Measurements from ENCODE around the gene OXLD1. TPM values are rescaled to one million over a fixed set of nuclear protein-coding genes. Genes with fewer than 3 reads are reported as not detected.
A peak's percentile ranks its signal among the peaks of the same experiment; 100 is the strongest.
"Not testable (repeated sequence)": the region's sequence is repeated elsewhere in the genome, so short reads cannot be mapped to it uniquely, and the experiment has no call there.

The OXLD1 gene
- total and polyA plus RNA-seq, 4 donors = 10.1 to 35.6 (median 24.0) TPM

- Histone ChIP-seq H3K27me3 (ENCODE audit: control insufficient read depth, insufficient read depth, low read length) (no peaks in the 10 kb centered on the region), H3K27ac (ENCODE audit: low read depth, low read length) (peak within 1 kb of the TSS; percentile 67), H3K4me3 (ENCODE audit: low read depth, low read length) (peak within 1 kb of the TSS; percentile 97), H3K36me3 (ENCODE audit: control insufficient read depth, insufficient read depth, low read length) (peaks cover 70% of the 10 kb centered on the region), H3K9me3 (ENCODE audit: control insufficient read depth, insufficient read depth, low read length) (no peaks in the 10 kb centered on the region), H3K4me1 (ENCODE audit: control insufficient read depth, insufficient read depth, low read length) (peaks cover 37% of the 10 kb centered on the region)
- under 1% methylated on average over 112 of the region's 112 CpGs for WGBS (ENCODE audit: insufficient coverage)
- DNase-seq (ENCODE audit: low read depth in 4 of 6, low spot score in 6 of 6) = peak; percentile 96 to 100 (median 99)
Measured at GRCh38 chr17:81683584-81684441, 17.4 kb upstream of the OXLD1 start, which contains the start of the genes ARL16 and HGS. Gene ARL16, minus strand, starts transcription at chr17:81683797. Its CDS starts 44 bp downstream, at chr17:81683753. Gene HGS, plus strand, starts transcription at chr17:81684011. Its CDS starts 56 bp downstream, at chr17:81684067.

- Histone ChIP-seq H3K27me3 (ENCODE audit: control insufficient read depth, insufficient read depth, low read length) (no peaks in the 10 kb centered on the region), H3K27ac (ENCODE audit: low read depth, low read length) (peak overlapping the region; percentile 67), H3K9me3 (ENCODE audit: control insufficient read depth, insufficient read depth, low read length) (no peaks in the 10 kb centered on the region), H3K4me3 (ENCODE audit: low read depth, low read length) (peak overlapping the region; percentile 97), H3K36me3 (ENCODE audit: control insufficient read depth, insufficient read depth, low read length) (peaks cover 66% of the 10 kb centered on the region), H3K4me1 (ENCODE audit: control insufficient read depth, insufficient read depth, low read length) (peaks cover 37% of the 10 kb centered on the region)
- under 1% methylated on average over 37 of the region's 37 CpGs for WGBS (ENCODE audit: insufficient coverage)
- no peak for DNase-seq (ENCODE audit: low read depth in 4 of 6, low spot score in 6 of 6)
Measured at GRCh38 chr17:81683208-81683583, 16.8 kb upstream of the OXLD1 start.

DNA sequence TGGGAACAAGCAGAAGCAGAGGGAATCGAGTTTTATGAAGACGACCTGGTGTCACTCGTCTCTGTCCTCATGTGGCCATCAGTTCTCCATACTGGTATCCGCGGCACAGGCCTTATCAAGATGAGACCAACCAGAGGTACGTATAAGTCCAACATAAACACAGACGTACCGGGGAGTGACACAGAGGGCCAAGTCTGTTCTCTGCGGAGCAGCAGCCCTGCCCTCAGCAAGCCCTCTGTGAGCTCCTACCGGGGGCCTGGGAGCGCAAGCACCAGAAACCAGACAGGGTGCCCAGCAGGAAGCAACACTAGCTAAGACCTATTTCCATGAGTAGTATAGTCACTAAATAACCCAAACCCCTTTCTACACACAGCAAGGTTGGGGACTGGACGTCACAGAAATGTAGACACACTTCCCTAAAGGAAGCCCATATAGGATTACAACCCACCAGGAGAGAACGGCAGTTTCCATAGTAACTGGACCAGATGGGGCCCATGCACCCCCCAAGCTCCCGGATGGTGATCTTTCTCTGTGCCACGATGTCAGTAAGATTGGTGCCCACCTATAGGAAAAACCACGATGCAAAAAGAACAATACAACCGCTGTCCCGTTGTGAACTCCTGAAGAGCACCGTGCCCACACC is 16.3 kb upstream of the OXLD1 start:
- H3K4me3 ChIP-seq (ENCODE audit: low read depth, low read length) = peak overlapping the region; percentile 97
- H3K27me3 ChIP-seq (ENCODE audit: control insufficient read depth, insufficient read depth, low read length) = no peaks in the 10 kb centered on the region
- H3K27ac ChIP-seq (ENCODE audit: low read depth, low read length) = no peak overlapping the region
- H3K4me1 ChIP-seq (ENCODE audit: control insufficient read depth, insufficient read depth, low read length) = peaks cover 37% of the 10 kb centered on the region
- 40% methylated on average over 16 of the region's 19 CpGs for WGBS (ENCODE audit: insufficient coverage)
- DNase-seq (ENCODE audit: low read depth in 4 of 6, low spot score in 6 of 6) = peak in 1 of 6 donors; percentile 20
- H3K36me3 ChIP-seq (ENCODE audit: control insufficient read depth, insufficient read depth, low read length) = peaks cover 61% of the 10 kb centered on the region
- H3K9me3 ChIP-seq (ENCODE audit: control insufficient read depth, insufficient read depth, low read length) = no peaks in the 10 kb centered on the region

DNA sequence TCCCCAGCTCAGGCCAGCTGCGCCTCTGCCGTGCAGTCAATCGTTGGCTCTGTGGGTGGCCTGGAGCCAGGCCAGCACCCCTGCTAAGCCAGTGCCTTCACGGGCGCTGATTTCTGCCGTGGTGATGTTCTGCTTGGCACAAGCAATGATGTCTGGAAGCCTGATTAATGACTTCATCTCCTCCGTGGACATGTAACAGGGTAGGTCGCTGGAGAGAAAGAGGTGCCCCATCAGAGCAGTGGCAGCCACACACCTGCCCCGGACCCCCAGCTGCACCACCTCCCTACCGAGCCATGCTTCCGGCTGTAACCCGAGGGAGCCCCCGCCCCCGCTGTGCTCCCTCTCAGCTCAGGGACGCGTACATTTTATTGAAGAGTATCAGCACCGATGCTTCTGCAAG is 15.3 kb upstream of the OXLD1 start:
- no peaks in the 10 kb centered on the region for H3K9me3 ChIP-seq (ENCODE audit: control insufficient read depth, insufficient read depth, low read length)
- no peak overlapping the region for H3K4me3 ChIP-seq (ENCODE audit: low read depth, low read length)
- 34% methylated on average over 17 of the region's 17 CpGs for WGBS (ENCODE audit: insufficient coverage)
- H3K36me3 ChIP-seq (ENCODE audit: control insufficient read depth, insufficient read depth, low read length) = peaks cover 59% of the 10 kb centered on the region
- no peaks in the 10 kb centered on the region for H3K27me3 ChIP-seq (ENCODE audit: control insufficient read depth, insufficient read depth, low read length)
- peak in 1 of 6 donors; percentile 36 for DNase-seq (ENCODE audit: low read depth in 4 of 6, low spot score in 6 of 6)
- peaks cover 44% of the 10 kb centered on the region for H3K4me1 ChIP-seq (ENCODE audit: control insufficient read depth, insufficient read depth, low read length)
- H3K27ac ChIP-seq (ENCODE audit: low read depth, low read length) = no peak overlapping the region

GRCh38 chr17:81680150-81680549 is 13.7 kb upstream of the OXLD1 start:
- no peaks in the 10 kb centered on the region for H3K9me3 ChIP-seq (ENCODE audit: control insufficient read depth, insufficient read depth, low read length)
- no peaks in the 10 kb centered on the region for H3K27me3 ChIP-seq (ENCODE audit: control insufficient read depth, insufficient read depth, low read length)
- no peak overlapping the region for H3K27ac ChIP-seq (ENCODE audit: low read depth, low read length)
- peaks cover 48% of the 10 kb centered on the region for H3K36me3 ChIP-seq (ENCODE audit: control insufficient read depth, insufficient read depth, low read length)
- H3K4me1 ChIP-seq (ENCODE audit: control insufficient read depth, insufficient read depth, low read length) = peaks cover 40% of the 10 kb centered on the region
- no peak overlapping the region for H3K4me3 ChIP-seq (ENCODE audit: low read depth, low read length)
- 94% methylated on average over 9 of the region's 11 CpGs for WGBS (ENCODE audit: insufficient coverage)
- no peak for DNase-seq (ENCODE audit: low read depth in 4 of 6, low spot score in 6 of 6)

DNA sequence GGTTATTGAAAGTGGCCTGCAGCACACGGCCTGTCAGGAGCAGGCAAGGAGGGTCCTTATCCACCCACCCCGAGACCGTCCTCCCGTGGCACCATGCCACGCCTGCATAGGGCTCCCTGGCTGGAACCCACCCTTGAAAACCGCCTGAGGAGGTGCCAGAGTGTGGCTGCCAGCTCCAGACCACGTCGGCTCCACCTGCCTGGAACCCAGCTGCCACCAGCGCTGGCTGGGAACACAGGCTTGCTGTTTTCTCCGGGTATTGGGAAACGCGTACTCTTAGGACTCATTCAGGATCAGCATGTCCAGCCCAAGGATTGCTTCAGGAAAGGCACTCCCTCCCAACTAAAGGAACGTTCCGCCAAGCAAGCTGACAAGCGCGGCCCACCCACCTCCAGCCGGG is 10.5 kb upstream of the OXLD1 start:
- no peaks in the 10 kb centered on the region for H3K9me3 ChIP-seq (ENCODE audit: control insufficient read depth, insufficient read depth, low read length)
- no peak overlapping the region for H3K27ac ChIP-seq (ENCODE audit: low read depth, low read length)
- H3K27me3 ChIP-seq (ENCODE audit: control insufficient read depth, insufficient read depth, low read length) = no peaks in the 10 kb centered on the region
- WGBS (ENCODE audit: insufficient coverage) = 65% methylated on average over 13 of the region's 17 CpGs
- no peak for DNase-seq (ENCODE audit: low read depth in 4 of 6, low spot score in 6 of 6)
- peaks cover 69% of the 10 kb centered on the region for H3K36me3 ChIP-seq (ENCODE audit: control insufficient read depth, insufficient read depth, low read length)
- H3K4me3 ChIP-seq (ENCODE audit: low read depth, low read length) = no peak overlapping the region
- H3K4me1 ChIP-seq (ENCODE audit: control insufficient read depth, insufficient read depth, low read length) = peaks cover 17% of the 10 kb centered on the region

- not testable (repeated sequence) for H3K9me3 ChIP-seq (ENCODE audit: control insufficient read depth, insufficient read depth, low read length); H3K4me3 ChIP-seq (ENCODE audit: low read depth, low read length); H3K27me3 ChIP-seq (ENCODE audit: control insufficient read depth, insufficient read depth, low read length); H3K27ac ChIP-seq (ENCODE audit: low read depth, low read length)
- DNase-seq (ENCODE audit: low read depth in 4 of 6, low spot score in 6 of 6) = peak in 1 of 6 donors; percentile 44
- WGBS (ENCODE audit: insufficient coverage) = 50% methylated on average over 6 of the region's 18 CpGs
- peaks cover 11% of the 10 kb centered on the region for H3K4me1 ChIP-seq (ENCODE audit: control insufficient read depth, insufficient read depth, low read length)
- H3K36me3 ChIP-seq (ENCODE audit: control insufficient read depth, insufficient read depth, low read length) = peaks cover 69% of the 10 kb centered on the region
Measured at GRCh38 chr17:81675515-81676221, 9.3 kb upstream of the OXLD1 start.

- H3K36me3 ChIP-seq (ENCODE audit: control insufficient read depth, insufficient read depth, low read length) = peaks cover 71% of the 10 kb centered on the region
Measured at GRCh38 chr17:81673561-81674258, 7.3 kb upstream of the OXLD1 start.

GRCh38 chr17:81672954-81673353 is 6.5 kb upstream of the OXLD1 start:
- Histone ChIP-seq H3K27me3 (ENCODE audit: control insufficient read depth, insufficient read depth, low read length) (no peaks in the 10 kb centered on the region), H3K27ac (ENCODE audit: low read depth, low read length) (no peak overlapping the region), H3K4me3 (ENCODE audit: low read depth, low read length) (no peak overlapping the region), H3K4me1 (ENCODE audit: control insufficient read depth, insufficient read depth, low read length) (peaks cover 12% of the 10 kb centered on the region), H3K36me3 (ENCODE audit: control insufficient read depth, insufficient read depth, low read length) (peaks cover 77% of the 10 kb centered on the region), H3K9me3 (ENCODE audit: control insufficient read depth, insufficient read depth, low read length) (no peaks in the 10 kb centered on the region)
- DNase-seq (ENCODE audit: low read depth in 4 of 6, low spot score in 6 of 6) = no peak
- WGBS (ENCODE audit: insufficient coverage) = 93% methylated on average over 13 of the region's 16 CpGs

More at GRCh38 chr17:81673561-81674258, 7.3 kb upstream of the OXLD1 start:
- DNase-seq (ENCODE audit: low read depth in 4 of 6, low spot score in 6 of 6) = no peak
- WGBS (ENCODE audit: insufficient coverage) = 84% methylated on average over 14 of the region's 18 CpGs
- Histone ChIP-seq H3K4me1 (ENCODE audit: control insufficient read depth, insufficient read depth, low read length) (peaks cover 11% of the 10 kb centered on the region), H3K4me3 (ENCODE audit: low read depth, low read length) (no peak overlapping the region), H3K27ac (ENCODE audit: low read depth, low read length) (no peak overlapping the region), H3K27me3 (ENCODE audit: control insufficient read depth, insufficient read depth, low read length) (no peaks in the 10 kb centered on the region), H3K9me3 (ENCODE audit: control insufficient read depth, insufficient read depth, low read length) (no peaks in the 10 kb centered on the region)
